Thyroid gland (tissue), 4 donors: ENCODE measurements around the gene THRSP.

Source experiments
- CTCF ChIP-seq, 6 experiments: fragments of 200-600 bp in 3 of 6; fragments of 450-650 bp in 3 of 6; sonication (generic) in 3 of 6; IDR thresholded peaks; one replicate each; pipeline ENCODE4 v1.5.1; 2016 to 2019; ENCODE audit warnings: antibody characterized with exemption in 6 of 6, mild to moderate bottlenecking in 2 of 6, inconsistent platforms in 1 of 6, moderate library complexity in 1 of 6
- POLR2A ChIP-seq, 2 donors: fragments of 450-650 bp; IDR thresholded peaks; one replicate each; pipeline ENCODE4 v1.6.1; 2017; ENCODE audit warnings: antibody characterized with exemption in 2 of 2, mild to moderate bottlenecking in 2 of 2, moderate library complexity in 1 of 2

DNA sequence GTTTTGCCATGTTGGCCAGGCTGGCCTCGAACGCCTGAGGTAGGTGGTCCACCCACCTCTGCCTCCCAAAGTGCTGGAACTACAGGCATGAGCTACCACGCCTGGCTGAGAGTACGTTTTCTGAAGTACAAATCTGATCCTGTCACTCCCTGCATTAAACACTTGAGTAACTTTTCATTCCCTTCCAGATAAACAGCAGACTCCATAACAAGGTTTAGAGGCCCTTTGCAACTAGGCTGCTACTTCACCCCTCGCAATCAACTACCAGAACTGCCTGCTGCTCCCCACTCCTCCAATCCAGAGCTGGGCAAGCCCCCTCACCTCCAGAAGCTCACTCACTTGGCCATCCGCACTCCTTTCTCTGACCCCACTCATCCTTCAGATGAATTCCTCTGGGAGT lies 42.0 kb upstream of the THRSP start:
- TF ChIP-seq CTCF (IDR thresholded peaks at IDR 0.05) (no peak), POLR2A (IDR thresholded peaks at IDR 0.05) (no peak)
